BLaER1 (cell line): ENCODE results near the gene PRSS53.

ENCODE experiments used
- H3K27ac ChIP-seq: shearing (Covaris generic); formaldehyde crosslinking; 2 replicates; pipeline ENCODE4 v1.8.1; 2022
- H3K27me3 ChIP-seq: shearing (Covaris generic); formaldehyde crosslinking; 2 replicates; pipeline ENCODE4 v1.8.1; 2022
- H3K36me3 ChIP-seq: shearing (Covaris generic); formaldehyde crosslinking; 2 replicates; pipeline ENCODE4 v1.8.1; 2022
- H3K4me1 ChIP-seq: shearing (Covaris generic); formaldehyde crosslinking; 2 replicates; pipeline ENCODE4 v1.8.1; 2022
- H3K4me2 ChIP-seq: shearing (Covaris generic); formaldehyde crosslinking; 2 replicates; pipeline ENCODE4 v1.8.1; 2022
- H3K4me3 ChIP-seq: shearing (Covaris generic); formaldehyde crosslinking; 2 replicates; pipeline ENCODE4 v1.8.1; 2022
- H3K9ac ChIP-seq: shearing (Covaris generic); formaldehyde crosslinking; 2 replicates; pipeline ENCODE4 v1.8.1; 2022
- H3K9me3 ChIP-seq: shearing (Covaris generic); formaldehyde crosslinking; 2 replicates; pipeline ENCODE4 v1.8.1; 2022
- H4K20me1 ChIP-seq: shearing (Covaris generic); formaldehyde crosslinking; 2 replicates; pipeline ENCODE4 v1.8.1; 2022
- Cebpa-rat ChIP-seq: shearing (Covaris generic); IDR thresholded peaks from 2 replicates; pipeline ENCODE4 v1.8.1; 2022

Gene PRSS53

DNA sequence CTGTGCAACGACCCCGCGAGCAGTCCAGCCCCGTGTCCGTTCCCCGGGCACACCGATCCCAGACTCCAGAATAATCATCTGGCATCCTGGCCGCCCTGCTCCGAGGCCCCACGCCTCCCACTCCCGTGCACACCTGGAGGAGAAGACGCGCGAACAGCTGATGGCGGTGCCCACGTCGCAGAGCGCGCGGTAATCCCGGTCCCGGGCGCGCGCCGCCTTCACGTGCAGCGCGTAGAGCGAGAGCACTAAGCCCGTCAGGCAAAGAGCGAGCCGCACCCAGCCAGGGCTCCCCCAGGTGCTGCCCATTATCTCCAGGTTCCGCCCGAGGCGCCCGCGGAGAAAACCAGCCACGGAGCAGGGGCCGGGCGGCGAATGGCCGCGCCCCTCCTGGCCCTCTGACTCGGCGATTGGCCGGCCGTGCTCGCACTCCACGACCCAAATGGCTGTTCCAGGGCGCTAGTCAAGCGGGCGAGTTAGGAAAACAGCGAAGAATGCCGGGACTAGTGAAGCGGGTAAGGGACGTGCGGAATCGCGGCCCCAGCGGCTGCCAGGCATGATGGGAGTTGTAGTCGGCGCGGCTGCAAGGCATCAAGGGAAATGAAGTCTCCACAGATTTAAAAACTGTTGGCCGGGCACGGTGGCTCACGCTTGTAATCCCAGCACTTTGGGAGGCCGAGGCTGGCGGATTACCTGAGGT, 5.8 kb upstream of the PRSS53 start, which contains the start of gene VKORC1:
Gene VKORC1 (minus strand): TSS at position 374 of the 697 bp plus-strand sequence. CDS start 68 bp downstream, at position 306.
- Histone ChIP-seq H3K9ac (peak within 1 kb of the TSS; percentile 92), H3K4me2 (peak within 1 kb of the TSS; percentile 96), H3K27me3 (no peaks in the 10 kb centered on the region), H4K20me1 (peaks cover 20% of the 10 kb centered on the region; the same call in 1 of the 2 replicates), H3K4me3 (peak within 1 kb of the TSS; percentile 95), H3K27ac (peak within 1 kb of the TSS; percentile 85), H3K36me3 (peaks cover 30% of the 10 kb centered on the region), H3K9me3 (no peaks in the 10 kb centered on the region), H3K4me1 (peaks cover 30% of the 10 kb centered on the region)
- TF ChIP-seq Cebpa-rat, result no peak

DNA sequence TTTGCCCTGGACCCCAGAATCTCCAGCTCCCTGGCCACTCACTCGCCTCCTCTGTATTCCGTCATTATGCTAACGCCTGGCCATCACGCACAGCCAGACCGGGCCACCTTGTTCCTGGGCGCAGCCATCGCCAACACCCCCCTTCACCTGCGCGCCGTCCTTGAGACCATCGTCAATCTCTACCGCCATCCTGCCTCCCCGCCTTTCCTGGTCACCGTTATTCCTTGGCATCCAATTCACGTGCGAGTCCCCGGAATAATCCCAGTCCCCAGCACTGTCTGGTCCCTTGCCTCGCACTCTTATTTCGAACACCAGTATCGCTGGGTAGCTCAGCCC, 5.3 kb upstream of the PRSS53 start:
- Histone ChIP-seq H3K4me1 (peaks cover 30% of the 10 kb centered on the region), H3K36me3 (peaks cover 35% of the 10 kb centered on the region), H3K9ac (peak overlapping the region; percentile 92), H3K27me3 (no peaks in the 10 kb centered on the region), H3K4me3 (peak overlapping the region; percentile 95), H3K27ac (peak overlapping the region; percentile 85), H3K4me2 (peak overlapping the region; percentile 96), H4K20me1 (peaks cover 23% of the 10 kb centered on the region), H3K9me3 (no peaks in the 10 kb centered on the region)
- TF ChIP-seq Cebpa-rat, result no peak

DNA sequence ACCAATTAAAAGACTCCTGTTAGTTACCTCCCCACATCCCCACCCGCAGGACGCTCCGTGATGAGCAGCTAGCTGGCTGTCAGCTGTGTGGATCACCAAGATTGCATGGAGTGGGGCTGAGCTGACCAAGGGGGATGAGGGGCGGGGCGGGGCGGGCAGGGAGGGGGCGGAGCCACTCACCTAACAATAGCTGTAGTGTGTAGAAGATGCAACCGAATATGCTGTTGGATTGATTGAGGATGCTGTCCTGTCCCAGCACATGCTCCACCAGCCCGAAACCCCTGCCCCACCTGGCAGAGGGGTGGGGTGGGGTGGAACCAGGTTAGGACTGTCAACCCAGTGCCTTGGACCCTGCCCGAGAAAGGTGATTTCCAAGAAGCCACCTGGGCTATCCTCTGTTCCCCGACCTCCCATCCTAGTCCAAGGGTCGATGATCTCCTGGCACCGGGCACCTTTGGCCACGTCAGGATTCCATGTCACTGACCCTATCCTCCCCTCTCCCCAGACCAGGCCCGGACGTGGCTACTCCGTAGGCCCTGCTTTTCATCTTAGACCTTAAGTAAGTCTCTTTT, 4.5 kb upstream of the PRSS53 start:
- no peak for TF ChIP-seq Cebpa-rat
- Histone ChIP-seq H3K4me1 (peaks cover 30% of the 10 kb centered on the region), H3K9ac (peak overlapping the region; percentile 92), H3K9me3 (no peaks in the 10 kb centered on the region), H3K27me3 (no peaks in the 10 kb centered on the region), H3K4me2 (peak overlapping the region; percentile 96), H3K27ac (no peak overlapping the region), H3K36me3 (peaks cover 43% of the 10 kb centered on the region), H3K4me3 (peak overlapping the region; percentile 95), H4K20me1 (peaks cover 32% of the 10 kb centered on the region)

DNA sequence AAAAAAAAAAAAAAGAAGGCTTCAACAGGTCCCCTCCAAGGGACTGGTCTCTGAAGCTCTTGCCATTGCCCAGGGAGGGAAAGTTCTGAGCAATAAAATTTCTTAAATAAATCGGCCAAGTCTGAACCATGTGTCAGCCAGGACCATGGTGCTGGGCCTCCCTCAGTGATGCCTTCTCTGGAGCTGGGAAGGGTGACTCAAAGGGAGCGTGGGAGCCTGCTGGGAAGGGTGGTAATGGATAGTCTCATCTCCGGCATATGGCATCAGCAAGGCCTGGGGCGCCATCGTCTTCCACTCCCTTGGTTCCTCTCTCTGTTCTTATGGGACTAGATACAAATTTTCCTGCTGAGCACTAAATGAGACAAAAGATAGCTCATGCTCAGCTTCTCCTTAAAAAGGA, 3.6 kb upstream of the PRSS53 start:
- H3K27ac ChIP-seq, result no peak overlapping the region
- H3K9ac ChIP-seq, result no peak overlapping the region
- H3K4me2 ChIP-seq, result no peak overlapping the region; the same call in 1 of the 2 replicates
- no peaks in the 10 kb centered on the region for H3K27me3 ChIP-seq
- H3K4me1 ChIP-seq, result peaks cover 30% of the 10 kb centered on the region
- H3K4me3 ChIP-seq, result no peak overlapping the region
- peaks cover 40% of the 10 kb centered on the region for H4K20me1 ChIP-seq
- no peaks in the 10 kb centered on the region for H3K9me3 ChIP-seq
- peaks cover 52% of the 10 kb centered on the region for H3K36me3 ChIP-seq
- no peak for TF ChIP-seq Cebpa-rat

DNA sequence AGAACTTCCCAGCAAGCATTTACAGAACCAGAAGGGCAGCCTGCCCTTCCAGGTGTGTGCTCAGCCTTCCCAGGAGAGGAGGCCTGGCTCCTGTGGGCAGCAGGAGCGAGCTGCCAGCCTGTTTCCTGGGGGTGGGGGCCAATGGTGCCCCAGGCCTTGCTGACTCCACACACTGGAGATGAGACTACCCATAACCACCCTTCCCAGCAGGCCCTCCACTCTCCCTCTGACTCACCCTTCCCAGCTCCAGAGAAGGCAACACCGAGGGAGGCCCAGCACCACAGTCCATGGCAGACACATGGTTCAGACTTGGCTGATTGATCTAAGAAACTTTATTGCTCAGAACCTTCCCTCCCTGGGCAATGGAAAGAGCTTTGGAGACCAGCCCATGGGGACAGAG, 1.8 kb upstream of the PRSS53 start:
- H3K36me3 ChIP-seq, result peaks cover 70% of the 10 kb centered on the region
- no peaks in the 10 kb centered on the region for H3K27me3 ChIP-seq
- H3K4me1 ChIP-seq, result peaks cover 21% of the 10 kb centered on the region
- H3K9me3 ChIP-seq, result no peaks in the 10 kb centered on the region
- no peak overlapping the region for H3K4me2 ChIP-seq
- TF ChIP-seq Cebpa-rat, result no peak
- H3K4me3 ChIP-seq, result no peak overlapping the region
- no peak overlapping the region for H3K27ac ChIP-seq
- H3K9ac ChIP-seq, result no peak overlapping the region
- peaks cover 58% of the 10 kb centered on the region for H4K20me1 ChIP-seq

DNA sequence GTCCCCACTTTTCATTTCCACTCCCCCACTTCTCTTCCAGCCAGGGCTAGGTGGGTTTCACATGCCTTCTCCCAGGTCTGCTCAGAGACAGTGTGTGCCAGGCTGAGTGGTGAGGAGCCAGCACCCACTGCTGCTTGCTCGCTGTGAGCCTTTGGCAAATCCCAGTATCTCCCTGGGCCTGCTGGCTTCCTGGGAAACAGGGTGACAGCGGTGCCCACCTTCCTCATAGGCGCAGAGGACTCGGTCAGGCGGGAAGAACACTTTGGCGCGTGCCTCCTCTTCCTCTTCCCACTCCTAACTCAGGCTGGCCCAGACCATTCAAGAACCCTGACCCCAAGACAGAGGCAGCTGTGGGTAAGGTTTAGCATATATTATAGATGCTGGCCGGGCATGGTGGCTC, 456 bp upstream of the PRSS53 start:
- peaks cover 72% of the 10 kb centered on the region for H4K20me1 ChIP-seq
- no peak for TF ChIP-seq Cebpa-rat
- no peaks in the 10 kb centered on the region for H3K9me3 ChIP-seq
- no peak overlapping the region for H3K27ac ChIP-seq
- no peak overlapping the region for H3K9ac ChIP-seq
- no peaks in the 10 kb centered on the region for H3K27me3 ChIP-seq
- peaks cover 15% of the 10 kb centered on the region for H3K4me1 ChIP-seq
- no peak overlapping the region for H3K4me3 ChIP-seq
- H3K36me3 ChIP-seq, result peaks cover 84% of the 10 kb centered on the region
- no peak overlapping the region for H3K4me2 ChIP-seq

DNA sequence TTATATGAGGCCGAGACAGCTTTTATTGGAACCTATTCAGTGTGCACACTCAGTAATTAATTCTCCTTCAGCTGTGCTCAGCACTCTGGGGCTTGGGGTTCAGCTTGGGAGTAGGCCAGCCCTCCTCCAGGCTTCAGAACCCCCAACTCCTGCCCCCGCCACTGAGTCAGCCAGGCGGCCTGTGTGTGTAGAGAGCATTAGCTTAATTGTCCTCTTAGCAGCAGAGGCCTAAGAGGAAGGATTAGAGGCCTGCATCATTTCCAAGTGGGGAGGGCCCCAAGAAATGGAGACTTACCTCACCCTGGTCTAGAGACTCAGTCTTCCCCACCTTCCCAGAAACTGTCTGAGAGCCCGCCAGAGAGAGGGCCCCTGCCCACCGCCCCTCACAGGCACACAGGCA, 772 bp downstream of the PRSS53 start:
- H3K4me1 ChIP-seq, result peaks cover 6% of the 10 kb centered on the region; the same call in 1 of the 2 replicates
- no peaks in the 10 kb centered on the region for H3K27me3 ChIP-seq
- peaks cover 96% of the 10 kb centered on the region for H3K36me3 ChIP-seq
- no peak overlapping the region for H3K9ac ChIP-seq
- no peak overlapping the region for H3K4me2 ChIP-seq
- H4K20me1 ChIP-seq, result peaks cover 82% of the 10 kb centered on the region
- H3K9me3 ChIP-seq, result no peaks in the 10 kb centered on the region
- H3K27ac ChIP-seq, result no peak overlapping the region
- no peak overlapping the region for H3K4me3 ChIP-seq
- no peak for TF ChIP-seq Cebpa-rat

DNA sequence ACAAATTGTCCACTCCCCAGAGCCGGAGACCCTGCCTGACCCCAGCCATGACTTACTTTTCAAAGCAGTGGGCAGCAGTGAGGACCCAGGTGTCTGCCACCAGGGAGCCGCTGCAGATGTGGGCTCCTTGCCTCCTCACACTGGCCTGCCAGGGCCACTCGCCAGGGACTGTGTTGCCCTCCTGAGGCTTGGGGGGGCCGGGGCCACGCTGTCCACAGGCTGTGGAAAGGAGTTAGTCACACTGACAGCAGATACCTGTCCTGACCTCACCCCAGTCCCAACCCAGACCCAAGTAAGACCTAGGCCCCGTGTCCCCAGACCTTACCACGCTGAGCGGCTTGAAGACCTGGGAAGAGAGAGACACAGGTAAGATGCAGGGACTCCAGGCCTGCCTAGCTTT, 1.3 kb downstream of the PRSS53 start:
- TF ChIP-seq Cebpa-rat, result no peak
- Histone ChIP-seq H4K20me1 (peaks cover 82% of the 10 kb centered on the region), H3K9me3 (no peaks in the 10 kb centered on the region), H3K4me2 (no peak overlapping the region), H3K9ac (no peak overlapping the region), H3K4me1 (peaks cover under 1% of the 10 kb centered on the region; the same call in 1 of the 2 replicates), H3K27ac (no peak overlapping the region), H3K27me3 (no peaks in the 10 kb centered on the region), H3K36me3 (peaks cover 98% of the 10 kb centered on the region), H3K4me3 (no peak overlapping the region)

DNA sequence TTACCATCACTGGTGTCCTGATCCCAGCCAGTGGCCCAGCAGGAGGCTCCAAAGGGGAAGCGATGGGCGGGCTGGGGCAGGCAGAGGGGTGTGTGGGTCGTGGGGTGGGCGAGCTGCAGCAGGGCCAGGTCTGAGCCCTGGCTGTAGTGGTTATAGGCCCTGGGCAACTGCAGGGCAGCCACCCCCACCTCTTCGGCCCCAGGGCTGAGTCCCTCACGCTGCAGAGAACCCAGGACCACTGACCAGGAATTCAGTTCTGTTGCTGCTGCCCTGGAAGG, 2.2 kb downstream of the PRSS53 start:
- no peaks in the 10 kb centered on the region for H3K27me3 ChIP-seq
- H3K9me3 ChIP-seq, result no peaks in the 10 kb centered on the region
- TF ChIP-seq Cebpa-rat, result no peak
- H3K4me1 ChIP-seq, result no peaks in the 10 kb centered on the region
- peaks cover 87% of the 10 kb centered on the region for H4K20me1 ChIP-seq
- H3K4me2 ChIP-seq, result no peak overlapping the region
- H3K4me3 ChIP-seq, result no peak overlapping the region
- peaks cover 100% of the 10 kb centered on the region for H3K36me3 ChIP-seq
- H3K27ac ChIP-seq, result no peak overlapping the region
- H3K9ac ChIP-seq, result no peak overlapping the region

DNA sequence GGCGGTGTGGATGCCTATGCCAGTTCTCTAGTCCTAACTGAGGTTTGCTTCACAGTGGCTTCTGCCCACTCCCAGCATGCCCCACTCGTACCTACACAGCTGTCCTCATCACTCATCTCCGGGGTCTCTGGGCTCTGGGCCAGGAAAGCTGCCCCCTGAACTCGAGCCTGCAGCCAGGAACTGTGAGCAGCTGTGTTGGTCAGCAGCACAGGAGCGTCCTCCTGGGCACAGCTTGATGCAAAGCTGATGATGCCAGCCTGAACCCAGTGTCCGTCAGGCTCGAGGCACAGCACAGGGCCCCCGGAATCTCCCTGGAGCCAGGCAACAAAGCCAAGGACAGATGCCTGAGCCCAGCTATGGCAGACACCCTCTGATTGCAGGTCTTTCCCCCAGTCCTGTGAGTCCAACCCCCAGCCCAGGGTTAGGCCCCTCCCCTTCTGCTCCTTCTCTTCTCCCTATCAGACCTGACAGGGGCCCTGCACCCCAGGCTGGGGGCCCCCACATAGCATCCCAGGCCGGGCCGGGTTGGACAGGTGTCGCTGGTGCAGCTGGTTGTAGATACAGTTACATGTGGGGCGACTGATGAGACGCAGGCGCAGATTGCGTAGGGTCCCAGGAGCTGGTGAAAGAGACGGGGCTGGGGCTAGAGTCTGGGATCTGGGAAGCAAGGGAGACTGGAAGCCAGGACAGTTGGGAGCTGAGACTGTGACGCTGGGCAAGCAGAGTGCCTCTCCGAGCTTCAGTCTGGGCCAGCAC, 2.7 kb downstream of the PRSS53 start:
- no peak overlapping the region for H3K9ac ChIP-seq
- no peaks in the 10 kb centered on the region for H3K4me1 ChIP-seq
- no peak overlapping the region for H3K4me2 ChIP-seq
- peaks cover 100% of the 10 kb centered on the region for H3K36me3 ChIP-seq
- peaks cover 88% of the 10 kb centered on the region for H4K20me1 ChIP-seq
- H3K4me3 ChIP-seq, result no peak overlapping the region
- no peak overlapping the region for H3K27ac ChIP-seq
- H3K27me3 ChIP-seq, result no peaks in the 10 kb centered on the region
- no peak for TF ChIP-seq Cebpa-rat
- no peaks in the 10 kb centered on the region for H3K9me3 ChIP-seq
